A549 (cell line): ENCODE measurements around the gene NHSL2. TPM values are rescaled to one million over a fixed set of nuclear protein-coding genes. Genes with fewer than 3 reads are reported as not detected.
A peak's percentile ranks its signal among the peaks of the same experiment; 100 is the strongest.

ENCODE experiments used
- ATAC-seq, 2 experiments: fragments of 200-7000 bp in 1 of 2; fragments of >200 bp in 1 of 2; cut with Nextera tagmentation in 1 of 2; cut with Tn5 transposase in 1 of 2; 3 replicates each; pipeline versions ENCODE4 v1.8.0 to v1.9.1; 2018 to 2020; ENCODE audit warnings: mild to moderate bottlenecking in 1 of 2, moderate library complexity in 1 of 2
- CTCF ChIA-PET: fragments of 300-600 bp; sonication (Branson Sonifier 250); formaldehyde crosslinking; extraction: SDS; loops from one replicate; lab custom pipeline; 2021; ENCODE audit warnings: antibody characterized with exemption, inconsistent platforms; lab: Yijun Ruan, JAX
- POLR2A ChIA-PET: fragments of 350-600 bp; formaldehyde crosslinking; extraction: SDS; loops from one replicate; lab custom pipeline; 2021; ENCODE audit warnings: antibody characterized with exemption, inconsistent platforms; lab: Yijun Ruan, JAX
- DNase-seq, 2 experiments: peaks; one replicate each; pipeline versions ENCODE4 v3.0.0 to v3.0.0-alpha.2; 2011 to 2016; ENCODE audit warnings: low read depth in 1 of 2, low spot score in 1 of 2
- FAIRE-seq: peaks from 2 replicates; lab custom pipeline; 2011; peaks lifted over from hg19 to GRCh38; lab: Jason Lieb, UNC
- H3K27ac ChIP-seq, 2 experiments: fragments of >200 bp; sonication (Bioruptor Twin); formaldehyde crosslinking; 3 replicates each; pipeline ENCODE4 v1.5.1; 2016 to 2017
- H3K4me1 ChIP-seq: fragments of >200 bp; sonication (Bioruptor Twin); formaldehyde crosslinking; 3 replicates; pipeline ENCODE4 v1.6.1; 2016
- H3K4me2 ChIP-seq: fragments of >200 bp; sonication (Bioruptor Twin); formaldehyde crosslinking; 3 replicates; pipeline ENCODE4 v1.6.1; 2016
- H3K4me3 ChIP-seq: fragments of >200 bp; sonication (Bioruptor Twin); formaldehyde crosslinking; 3 replicates; pipeline ENCODE4 v1.5.1; 2016
- H3K9me3 ChIP-seq: fragments of >200 bp; sonication (Bioruptor Twin); formaldehyde crosslinking; 3 replicates; pipeline ENCODE4 v1.6.1; 2016
- BCL3 ChIP-seq: fragments of >200 bp; sonication (Bioruptor Twin); formaldehyde crosslinking; IDR thresholded peaks from 3 replicates; pipeline ENCODE4 v1.6.1; 2016
- CEBPB ChIP-seq, 2 experiments: fragments of >200 bp in 1 of 2; sonication (Bioruptor Twin) in 1 of 2; formaldehyde crosslinking in 1 of 2; IDR thresholded peaks; 2 replicates each; pipeline ENCODE4 v1.6.1; 2012 to 2016
- EP300 ChIP-seq, 2 experiments: fragments of >200 bp; sonication (Bioruptor Twin); formaldehyde crosslinking; IDR thresholded peaks; 2 replicates in 1 of 2; 3 replicates in 1 of 2; pipeline ENCODE4 v1.6.1; 2016 to 2017
- FOSB ChIP-seq: fragments of 250-450 bp; sonication (Bioruptor Pico); IDR thresholded peaks from 2 replicates; pipeline ENCODE4 v1.5.0; 2020; ENCODE audit warnings: mild to moderate bottlenecking, moderate library complexity
- FOSL2 ChIP-seq, 2 experiments: fragments of 450-650 bp in 1 of 2; fragments of >200 bp in 1 of 2; sonication (Bioruptor Twin) in 1 of 2; formaldehyde crosslinking; IDR thresholded peaks; 2 replicates each; pipeline versions ENCODE4 v1.5.0 to v1.6.1; 2016 to 2020; ENCODE audit warnings: mild to moderate bottlenecking in 1 of 2, moderate library complexity in 1 of 2
- FOXS1 ChIP-seq: fragments of 250-450 bp; sonication (Bioruptor Pico); IDR thresholded peaks from 2 replicates; pipeline ENCODE4 v1.5.0; 2020; ENCODE audit warnings: mild to moderate bottlenecking, moderate library complexity
- HDAC2 ChIP-seq: fragments of 200-600 bp; sonication (generic); IDR thresholded peaks from 2 replicates; pipeline ENCODE4 v1.6.1; 2016
- HES2 ChIP-seq: fragments of >200 bp; sonication (Bioruptor Twin); formaldehyde crosslinking; IDR thresholded peaks from 2 replicates; pipeline ENCODE4 v1.6.1; 2016
- HMGXB4 ChIP-seq: fragments of 250-450 bp; sonication (Bioruptor Pico); IDR thresholded peaks from 2 replicates; pipeline ENCODE4 v1.5.0; 2021; ENCODE audit warnings: mild to moderate bottlenecking, moderate library complexity, borderline replicate concordance
- HOXA7 ChIP-seq: fragments of 250-450 bp; sonication (Bioruptor Pico); IDR thresholded peaks from 2 replicates; pipeline ENCODE4 v1.5.0; 2020; ENCODE audit warnings: mild to moderate bottlenecking, moderate library complexity
- HOXB13 ChIP-seq: fragments of 250-450 bp; sonication (Bioruptor Pico); IDR thresholded peaks from 2 replicates; pipeline ENCODE4 v1.5.0; 2020; ENCODE audit warnings: low read depth, mild to moderate bottlenecking, moderate library complexity
- HOXB5 ChIP-seq: fragments of 250-450 bp; sonication (Bioruptor Pico); IDR thresholded peaks from 2 replicates; pipeline ENCODE4 v1.5.0; 2020; ENCODE audit warnings: mild to moderate bottlenecking, moderate library complexity
- JUN ChIP-seq, 2 experiments: fragments of >200 bp; sonication (Bioruptor Twin); formaldehyde crosslinking; IDR thresholded peaks; 2 replicates in 1 of 2; 3 replicates in 1 of 2; pipeline ENCODE4 v1.6.1; 2016 to 2017
- KDM1A ChIP-seq: fragments of 200-600 bp; sonication (generic); IDR thresholded peaks from 2 replicates; pipeline ENCODE4 v1.6.1; 2016; ENCODE audit warnings: low read depth, mild to moderate bottlenecking
- MAFK ChIP-seq: fragments of 450-650 bp; IDR thresholded peaks from 2 replicates; pipeline ENCODE4 v1.6.1; 2014; ENCODE audit not compliant: partially characterized antibody
- MAZ ChIP-seq: fragments of 150-350 bp; IDR thresholded peaks from 2 replicates; pipeline ENCODE4 v1.6.1; 2014; ENCODE audit warnings: antibody characterized with exemption, low read depth, low read length, borderline replicate concordance
- MYC ChIP-seq: IDR thresholded peaks from 2 replicates; pipeline ENCODE4 v1.6.1; 2012; ENCODE audit warnings: mild to moderate bottlenecking, inconsistent platforms, low read length, improper control_type of control experiment, borderline replicate concordance
- NPAS2 ChIP-seq: fragments of 250-450 bp; sonication (Bioruptor Pico); IDR thresholded peaks from 2 replicates; pipeline ENCODE4 v1.8.0; 2022; ENCODE audit warnings: mild to moderate bottlenecking, moderate library complexity, borderline replicate concordance
- PBX3 ChIP-seq: IDR thresholded peaks from 2 replicates; pipeline ENCODE4 v1.6.1; 2012
- PHF8 ChIP-seq: fragments of 200-600 bp; sonication (generic); IDR thresholded peaks from 2 replicates; pipeline ENCODE4 v1.6.1; 2016; ENCODE audit warnings: low read depth, mild to moderate bottlenecking, antibody characterized with exemption, moderate library complexity, borderline replicate concordance
- POLR2A ChIP-seq: IDR thresholded peaks from 2 replicates; pipeline ENCODE4 v1.6.1; 2012; ENCODE audit warnings: mild to moderate bottlenecking, low read length
- POLR2AphosphoS2 ChIP-seq: conservative IDR thresholded peaks from 2 replicates; pipeline ENCODE4 v1.6.1; 2012; ENCODE audit warnings: low read length, improper control_type of control experiment, inconsistent platforms
- RAD21 ChIP-seq, 2 experiments: fragments of >200 bp in 1 of 2; sonication (Bioruptor Twin) in 1 of 2; formaldehyde crosslinking in 1 of 2; IDR thresholded peaks in 1 of 2; conservative IDR thresholded peaks in 1 of 2; 2 replicates in 1 of 2; 3 replicates in 1 of 2; pipeline ENCODE4 v1.6.1; 2012 to 2018; ENCODE audit warnings: inconsistent platforms in 1 of 2
- RARB ChIP-seq: fragments of 250-450 bp; sonication (Bioruptor Pico); IDR thresholded peaks from 2 replicates; pipeline ENCODE4 v1.8.0; 2021; ENCODE audit warnings: mild to moderate bottlenecking, moderate library complexity
- RCOR1 ChIP-seq: fragments of 150-350 bp; IDR thresholded peaks from 2 replicates; pipeline ENCODE4 v1.6.1; 2014; ENCODE audit warnings: antibody characterized with exemption, low read length, low read depth
- RFX5 ChIP-seq: fragments of 450-650 bp; IDR thresholded peaks from 2 replicates; pipeline ENCODE4 v1.7.1; 2014; ENCODE audit warnings: antibody characterized with exemption, mild to moderate bottlenecking, moderate library complexity
- RNF2 ChIP-seq: fragments of 200-600 bp; sonication (generic); IDR thresholded peaks from 2 replicates; pipeline ENCODE4 v1.6.1; 2016; ENCODE audit warnings: low read depth, mild to moderate bottlenecking, antibody characterized with exemption, moderate library complexity, borderline replicate concordance
- SMC3 ChIP-seq: fragments of >200 bp; sonication (Bioruptor Twin); formaldehyde crosslinking; IDR thresholded peaks from 3 replicates; pipeline ENCODE4 v1.6.1; 2018; ENCODE audit warnings: inconsistent platforms
- WGBS: methylation state at CpG from one replicate; pipeline ENCODE4 v1.1.6; 2017; ENCODE audit errors: missing lambda C conversion rate; 5-methylcytosine and 5-hydroxymethylcytosine counted together
- polyA plus RNA-seq, 4 experiments: library from polyadenylated mRNA; depleted of rRNA in 3 of 4; stranded (reverse); fragments of >200 nt; fragmentation: RNase III in 1 of 4; extraction: RNeasy Plus Mini Kit Qiagen cat#74134 plus additional on column Dnase treatment in 1 of 4; gene quantifications; 2 replicates in 3 of 4; 3 replicates in 1 of 4; pipeline ENCODE4 v1.2.3, GENCODE V29; 2011 to 2017

The NHSL2 gene
- polyA plus RNA-seq, 2 of the 4 experiments (the other 2 are of a cell fraction) = 0.26 to 0.48 TPM

GRCh38 chrX:71996136-71996535, 85.5 kb downstream of the NHSL2 start:
- no peak overlapping the region for H3K27ac ChIP-seq
- no peak overlapping the region for H3K4me2 ChIP-seq
- no peak for DNase-seq
- TF ChIP-seq HOXB13 = no peak
- TF ChIP-seq PHF8 = no peak
- no peak for TF ChIP-seq FOSB (CRISPR knock-in tag)
- TF ChIP-seq SMC3 = no peak
- no peak for TF ChIP-seq HOXA7 (CRISPR knock-in tag)
- no peak for TF ChIP-seq NPAS2 (CRISPR knock-in tag)
- no peak for TF ChIP-seq FOXS1 (CRISPR knock-in tag)
- TF ChIP-seq HOXB5 (CRISPR knock-in tag) = no peak
- no peak for TF ChIP-seq PBX3
- TF ChIP-seq POLR2AphosphoS2 = no peak
- no peak for TF ChIP-seq RFX5
- no peak for TF ChIP-seq KDM1A
- no peak for TF ChIP-seq MYC
- no peak for TF ChIP-seq HMGXB4 (CRISPR knock-in tag)
- TF ChIP-seq RARB (CRISPR knock-in tag) = no peak
- ATAC-seq = no peak
- no peaks in the 10 kb centered on the region for H3K9me3 ChIP-seq
- H3K4me3 ChIP-seq = no peak overlapping the region
- POLR2A ChIA-PET = interaction anchor here (1.2 kb wide), 1 partner anchor 85 kb away, joined by 3 read pairs; the partner anchor contains the start of gene NHSL2
- FAIRE-seq = peak; percentile 92
- CTCF ChIA-PET = interaction anchor here (2.0 to 4.6 kb wide), 2 partner anchors 85 to 131 kb away, joined by 6 to 44 read pairs; partner anchors contain the start of gene NHSL2
- no peaks in the 10 kb centered on the region for H3K4me1 ChIP-seq
- WGBS = 53% methylated on average over 3 of the region's 3 CpGs

- no peak for ATAC-seq
- DNase-seq = no peak
- Histone ChIP-seq H3K4me3 (no peak overlapping the region), H3K4me1 (no peaks in the 10 kb centered on the region), H3K9me3 (no peaks in the 10 kb centered on the region), H3K4me2 (no peak overlapping the region), H3K27ac (no peak overlapping the region)
- WGBS = 84% methylated on average over 5 of the region's 6 CpGs
- ChIA-PET CTCF (interaction anchor here (2.0 to 4.6 kb wide), 3 partner anchors 29 to 130 kb away, joined by 6 to 44 read pairs (median 6); partner anchors contain the start of gene NHSL2), POLR2A (no interaction called here)
- FAIRE-seq = no peak
- TF ChIP-seq MAFK (no peak), BCL3 (no peak), HDAC2 (no peak), FOSL2 (IDR thresholded peaks at IDR 0.05) (no peak), FOSL2 (CRISPR knock-in tag; IDR thresholded peaks at IDR 0.05) (no peak), HES2 (no peak), HOXB5 (CRISPR knock-in tag) (no peak), PHF8 (no peak), JUN (IDR thresholded peaks at IDR 0.05) (no peak), RCOR1 (no peak), CEBPB (IDR thresholded peaks at IDR 0.05) (no peak), RNF2 (no peak), FOSB (CRISPR knock-in tag) (no peak), RAD21 (conservative IDR thresholded peaks at IDR 0.05 in 1 of 2, IDR thresholded peaks at IDR 0.05 in 1 of 2) (no peak), MAZ (no peak), HOXA7 (CRISPR knock-in tag) (no peak), POLR2A (no peak), EP300 (IDR thresholded peaks at IDR 0.05) (no peak), NPAS2 (CRISPR knock-in tag) (no peak)
Measured at GRCh38 chrX:71996826-71997225, 86.2 kb downstream of the NHSL2 start.
